Effector memory CD8-positive, alpha-beta T cell (primary cell): ENCODE measurements around the gene RMI2.

Source experiments
- ATAC-seq: fragments of 150-1000 bp; cut with Tn5 transposase; replicated peaks from 2 replicates; pipeline ENCODE4 v1.10.0; 2021; ENCODE audit warnings: mild to moderate bottlenecking, moderate library complexity
- DNase-seq, 3 experiments: peaks; one replicate each; pipeline ENCODE4 v3.0.0; 2021
- H3K27ac Mint-ChIP-seq, 2 donors: one replicate each; pipeline ENCODE4 v1.8.0; 2022; ENCODE audit warnings: mild to moderate bottlenecking in 2 of 2, mixed read lengths in 2 of 2, moderate library complexity in 2 of 2
- H3K27me3 Mint-ChIP-seq, 2 donors: one replicate each; pipeline ENCODE4 v1.8.0; 2022; ENCODE audit warnings: mixed read lengths in 2 of 2
- H3K36me3 Mint-ChIP-seq: one replicate; pipeline ENCODE4 v1.8.0; 2022; ENCODE audit warnings: mild to moderate bottlenecking, moderate library complexity, mixed read lengths; ENCODE audit not compliant: insufficient read depth
- H3K4me1 Mint-ChIP-seq, 2 donors: one replicate each; pipeline ENCODE4 v1.8.0; 2022; ENCODE audit warnings: low read depth in 2 of 2, mixed read lengths in 2 of 2
- H3K4me3 Mint-ChIP-seq, 2 donors: one replicate each; pipeline ENCODE4 v1.8.0; 2022; ENCODE audit warnings: mild to moderate bottlenecking in 2 of 2, mixed read lengths in 2 of 2, moderate library complexity in 2 of 2
- H3K9me3 Mint-ChIP-seq, 2 donors: one replicate each; pipeline ENCODE4 v1.8.0; 2022; ENCODE audit warnings: mixed read lengths in 2 of 2

RMI2 gene

GRCh38 chr16:11380836-11381235, 35.6 kb downstream of the RMI2 start:
- Mint-ChIP-seq H3K27me3 (peaks cover 8 to 36% of the 10 kb centered on the region in 2 donors), H3K4me1 (peaks cover 6 to 11% of the 10 kb centered on the region in 2 donors), H3K9me3 (no peaks in the 10 kb centered on the region), H3K4me3 (no peak overlapping the region), H3K27ac (no peak overlapping the region), H3K36me3 (no peaks in the 10 kb centered on the region)
- DNase-seq, result no peak
- no peak for ATAC-seq

GRCh38 chr16:11383481-11384183, 38.4 kb downstream of the RMI2 start:
- Mint-ChIP-seq H3K36me3 (no peaks in the 10 kb centered on the region), H3K4me1 (peaks cover 6 to 11% of the 10 kb centered on the region in 2 donors), H3K27ac (no peak overlapping the region), H3K9me3 (no peaks in the 10 kb centered on the region), H3K27me3 (peaks cover 8 to 46% of the 10 kb centered on the region in 2 donors), H3K4me3 (no peak overlapping the region)
- DNase-seq (no peak), ATAC-seq (no peak)

GRCh38 chr16:11384184-11384955, 39.1 kb downstream of the RMI2 start:
- H3K36me3 Mint-ChIP-seq, result no peaks in the 10 kb centered on the region
- no peak overlapping the region for H3K27ac Mint-ChIP-seq
- H3K4me3 Mint-ChIP-seq, result no peak overlapping the region
- no peaks in the 10 kb centered on the region for H3K9me3 Mint-ChIP-seq
- ATAC-seq, result no peak
- DNase-seq, result no peak
- H3K27me3 Mint-ChIP-seq, result peaks cover 8 to 39% of the 10 kb centered on the region in 2 donors
- peaks cover 3 to 10% of the 10 kb centered on the region in 2 donors for H3K4me1 Mint-ChIP-seq

- peaks cover 8 to 34% of the 10 kb centered on the region in 2 donors for H3K27me3 Mint-ChIP-seq
- ATAC-seq (no peak), DNase-seq (no peak)
- peaks cover 0 to 4% of the 10 kb centered on the region in 2 donors for H3K4me1 Mint-ChIP-seq
- H3K4me3 Mint-ChIP-seq, result no peak overlapping the region
- no peaks in the 10 kb centered on the region for H3K9me3 Mint-ChIP-seq
- no peaks in the 10 kb centered on the region for H3K36me3 Mint-ChIP-seq
- H3K27ac Mint-ChIP-seq, result no peak overlapping the region
Measured at GRCh38 chr16:11384956-11385586, 39.8 kb downstream of the RMI2 start.

GRCh38 chr16:11386054-11386680, 40.9 kb downstream of the RMI2 start:
- no peak for DNase-seq
- Mint-ChIP-seq H3K36me3 (no peaks in the 10 kb centered on the region), H3K27ac (no peak overlapping the region), H3K4me1 (peaks cover 2% of the 10 kb centered on the region in 2 donors), H3K9me3 (no peaks in the 10 kb centered on the region), H3K4me3 (no peak overlapping the region), H3K27me3 (peaks cover 5 to 30% of the 10 kb centered on the region in 2 donors)
- ATAC-seq, result no peak

- H3K4me3 Mint-ChIP-seq, result no peak overlapping the region
Measured at GRCh38 chr16:11386791-11387546, 41.7 kb downstream of the RMI2 start.

GRCh38 chr16:11389083-11389482, 43.8 kb downstream of the RMI2 start:
- Mint-ChIP-seq H3K4me1 (peaks cover 0 to 2% of the 10 kb centered on the region in 2 donors), H3K27ac (no peak overlapping the region), H3K36me3 (no peaks in the 10 kb centered on the region), H3K27me3 (peaks cover 0 to 15% of the 10 kb centered on the region in 2 donors), H3K9me3 (no peaks in the 10 kb centered on the region), H3K4me3 (no peak overlapping the region)
- DNase-seq (no peak), ATAC-seq (no peak)

More at GRCh38 chr16:11386791-11387546, 41.7 kb downstream of the RMI2 start:
- H3K27ac Mint-ChIP-seq, result no peak overlapping the region
- H3K4me1 Mint-ChIP-seq, result peaks cover 0 to 2% of the 10 kb centered on the region in 2 donors
- no peak for DNase-seq
- ATAC-seq, result no peak
- no peaks in the 10 kb centered on the region for H3K9me3 Mint-ChIP-seq
- no peaks in the 10 kb centered on the region for H3K36me3 Mint-ChIP-seq
- H3K27me3 Mint-ChIP-seq, result peaks cover 0 to 22% of the 10 kb centered on the region in 2 donors

- no peak for ATAC-seq
- Mint-ChIP-seq H3K9me3 (no peaks in the 10 kb centered on the region), H3K27me3 (peaks cover 0 to 15% of the 10 kb centered on the region in 2 donors), H3K27ac (no peak overlapping the region), H3K4me3 (no peak overlapping the region), H3K36me3 (no peaks in the 10 kb centered on the region), H3K4me1 (peaks cover 0 to 2% of the 10 kb centered on the region in 2 donors)
- no peak for DNase-seq
Measured at GRCh38 chr16:11389631-11390565, 44.6 kb downstream of the RMI2 start.

GRCh38 chr16:11390573-11391495, 45.6 kb downstream of the RMI2 start:
- no peaks in the 10 kb centered on the region for H3K9me3 Mint-ChIP-seq
- H3K4me1 Mint-ChIP-seq, result peaks cover 0 to 2% of the 10 kb centered on the region in 2 donors
- H3K27ac Mint-ChIP-seq, result no peak overlapping the region
- no peak for ATAC-seq
- no peaks in the 10 kb centered on the region for H3K36me3 Mint-ChIP-seq
- no peak overlapping the region for H3K4me3 Mint-ChIP-seq
- peaks cover 0 to 15% of the 10 kb centered on the region in 2 donors for H3K27me3 Mint-ChIP-seq
- DNase-seq, result no peak

- no peak for DNase-seq
- Mint-ChIP-seq H3K36me3 (no peaks in the 10 kb centered on the region), H3K4me1 (peaks cover 0 to 6% of the 10 kb centered on the region in 2 donors), H3K4me3 (no peak overlapping the region), H3K27ac (no peak overlapping the region), H3K9me3 (no peaks in the 10 kb centered on the region), H3K27me3 (peaks cover 0 to 15% of the 10 kb centered on the region in 2 donors)
- no peak for ATAC-seq
Measured at GRCh38 chr16:11391576-11391975, 46.3 kb downstream of the RMI2 start.

- no peaks in the 10 kb centered on the region for H3K36me3 Mint-ChIP-seq
- DNase-seq, result no peak
- H3K4me3 Mint-ChIP-seq, result no peak overlapping the region
- no peak for ATAC-seq
- peaks cover 0 to 8% of the 10 kb centered on the region in 2 donors for H3K4me1 Mint-ChIP-seq
- no peaks in the 10 kb centered on the region for H3K9me3 Mint-ChIP-seq
- H3K27ac Mint-ChIP-seq, result no peak overlapping the region
- peaks cover 0 to 11% of the 10 kb centered on the region in 2 donors for H3K27me3 Mint-ChIP-seq
Measured at GRCh38 chr16:11392041-11392581, 46.9 kb downstream of the RMI2 start.
